HG03045 (cell line): ENCODE results near the gene KTI12.
"Not testable (repeated sequence)": the region's sequence is repeated elsewhere in the genome, so short reads cannot be mapped to it uniquely, and the experiment has no call there.

ENCODE experiments used
- ATAC-seq: cut with Tn5 transposase; IDR thresholded peaks from one replicate; pipeline ENCODE4 v1.9.1; 2021; ENCODE audit warnings: mild to moderate bottlenecking, moderate library complexity; ENCODE audit not compliant: unreplicated experiment

Gene KTI12

GRCh38 chr1:52041551-52042185, 8.1 kb upstream of the KTI12 start:
- ATAC-seq = no peak

GRCh38 chr1:52037909-52038308, 4.3 kb upstream of the KTI12 start:
- no peak for ATAC-seq

GRCh38 chr1:52037402-52037814, 3.8 kb upstream of the KTI12 start:
- ATAC-seq = no peak

- ATAC-seq = no peak
Measured at GRCh38 chr1:52034050-52034384, 407 bp upstream of the KTI12 start.

- ATAC-seq = no peak
Measured at GRCh38 chr1:52032785-52033131, 852 bp downstream of the KTI12 start.

GRCh38 chr1:52032124-52032784, 1.4 kb downstream of the KTI12 start:
- no peak for ATAC-seq

- not testable (repeated sequence) for ATAC-seq
Measured at GRCh38 chr1:52028839-52029238, 4.8 kb downstream of the KTI12 start.

- ATAC-seq = no peak
Measured at GRCh38 chr1:52028328-52028727, 5.3 kb downstream of the KTI12 start.

- ATAC-seq = no peak
Measured at GRCh38 chr1:52026278-52026677, 7.3 kb downstream of the KTI12 start.

- no peak for ATAC-seq
Measured at GRCh38 chr1:52022133-52022532, 11.5 kb downstream of the KTI12 start.

GRCh38 chr1:52008071-52008809, 25.4 kb downstream of the KTI12 start:
- ATAC-seq = no peak

- ATAC-seq = no peak
Measured at GRCh38 chr1:52007215-52008002, 26.2 kb downstream of the KTI12 start.

- not testable (repeated sequence) for ATAC-seq
Measured at GRCh38 chr1:52006081-52006553, 27.5 kb downstream of the KTI12 start.

- ATAC-seq = not testable (repeated sequence)
Measured at GRCh38 chr1:52005548-52005947, 28.1 kb downstream of the KTI12 start.

GRCh38 chr1:52003877-52004276, 29.7 kb downstream of the KTI12 start:
- no peak for ATAC-seq

- ATAC-seq = peak; percentile 75
Measured at GRCh38 chr1:52002038-52002917, 31.3 kb downstream of the KTI12 start.

GRCh38 chr1:51998701-51999100, 34.9 kb downstream of the KTI12 start:
- ATAC-seq = no peak

- ATAC-seq = no peak
Measured at GRCh38 chr1:51997974-51998382, 35.6 kb downstream of the KTI12 start.

- ATAC-seq = no peak
Measured at GRCh38 chr1:51990478-51990965, 43.1 kb downstream of the KTI12 start, which contains the start of gene RAB3B. Gene RAB3B, minus strand, starts transcription at chr1:51990700. Its CDS starts 13,583 bp downstream, at chr1:51977117.
